DOHH2 (cell line): Measurements from ENCODE around the gene KIAA1191.

Experiments
- H3F3A ChIP-seq: fragments of 200-600 bp; sonication (generic), shearing (Covaris generic); 2 replicates; pipeline ENCODE4 v1.6.0; 2016; ENCODE audit warnings: antibody characterized with exemption, mild to moderate bottlenecking; ENCODE audit not compliant: control insufficient read depth, insufficient read depth
- H3K27ac ChIP-seq: fragments of 200-600 bp; sonication (generic); 2 replicates; pipeline ENCODE4 v1.5.1; 2014; ENCODE audit warnings: low read depth, mild to moderate bottlenecking, low read length, moderate library complexity
- H3K27me3 ChIP-seq: fragments of 200-600 bp; sonication (generic); 2 replicates; pipeline ENCODE4 v1.6.1; 2014; ENCODE audit warnings: mild to moderate bottlenecking, low read length, mixed read lengths; ENCODE audit not compliant: control insufficient read depth
- H3K36me3 ChIP-seq: fragments of 200-600 bp; sonication (generic); 2 replicates; pipeline ENCODE4 v1.6.1; 2014; ENCODE audit warnings: mild to moderate bottlenecking, low read length, moderate library complexity, mixed read lengths; ENCODE audit not compliant: control insufficient read depth
- H3K4me1 ChIP-seq: fragments of 200-600 bp; sonication (generic); 2 replicates; pipeline ENCODE4 v1.6.1; 2014; ENCODE audit warnings: mild to moderate bottlenecking, low read length, mixed read lengths; ENCODE audit not compliant: control insufficient read depth
- H3K4me2 ChIP-seq: fragments of 200-600 bp; sonication (generic); 2 replicates; pipeline ENCODE4 v1.6.0; 2014; ENCODE audit warnings: mild to moderate bottlenecking, low read length, moderate library complexity
- H3K4me3 ChIP-seq: fragments of 200-600 bp; sonication (generic); 2 replicates; pipeline ENCODE4 v1.5.1; 2014; ENCODE audit warnings: mild to moderate bottlenecking, low read length, mixed read lengths
- H3K79me2 ChIP-seq: fragments of 200-600 bp; sonication (generic); 2 replicates; pipeline ENCODE4 v1.6.1; 2014; ENCODE audit warnings: mild to moderate bottlenecking, low read length, mixed read lengths; ENCODE audit not compliant: control insufficient read depth
- H3K9me2 ChIP-seq: fragments of 200-600 bp; sonication (generic); replicated peaks from 2 replicates; pipeline ENCODE4 v1.6.1; 2014; ENCODE audit warnings: mild to moderate bottlenecking, low read length, mixed read lengths; ENCODE audit not compliant: control insufficient read depth
- H3K9me3 ChIP-seq: fragments of 200-600 bp; sonication (generic); 2 replicates; pipeline ENCODE4 v1.6.1; 2014; ENCODE audit warnings: antibody characterized with exemption, low read length, mixed read lengths; ENCODE audit not compliant: control insufficient read depth, insufficient read depth
- H4K20me1 ChIP-seq: fragments of 200-600 bp; sonication (generic); 2 replicates; pipeline ENCODE4 v1.6.0; 2014; ENCODE audit warnings: low read depth, mild to moderate bottlenecking, antibody characterized with exemption, low read length, moderate library complexity; ENCODE audit not compliant: control insufficient read depth, insufficient read depth
- EZH2phosphoT487 ChIP-seq: fragments of 200-600 bp; sonication (generic); IDR thresholded peaks from 2 replicates; pipeline ENCODE4 v1.6.1; 2017; ENCODE audit warnings: borderline replicate concordance, mild to moderate bottlenecking, antibody characterized with exemption, low read length, moderate library complexity, mixed read lengths
- TF ChIP-seq, protein P1 (sequence below): fragments of 200-600 bp; sonication (generic); IDR thresholded peaks from one replicate; pipeline ENCODE4 v1.5.1; 2014; ENCODE audit warnings: antibody characterized with exemption, mild to moderate bottlenecking, low read depth, low read length; ENCODE audit not compliant: poor library complexity, severe bottlenecking

The KIAA1191 gene

DNA sequence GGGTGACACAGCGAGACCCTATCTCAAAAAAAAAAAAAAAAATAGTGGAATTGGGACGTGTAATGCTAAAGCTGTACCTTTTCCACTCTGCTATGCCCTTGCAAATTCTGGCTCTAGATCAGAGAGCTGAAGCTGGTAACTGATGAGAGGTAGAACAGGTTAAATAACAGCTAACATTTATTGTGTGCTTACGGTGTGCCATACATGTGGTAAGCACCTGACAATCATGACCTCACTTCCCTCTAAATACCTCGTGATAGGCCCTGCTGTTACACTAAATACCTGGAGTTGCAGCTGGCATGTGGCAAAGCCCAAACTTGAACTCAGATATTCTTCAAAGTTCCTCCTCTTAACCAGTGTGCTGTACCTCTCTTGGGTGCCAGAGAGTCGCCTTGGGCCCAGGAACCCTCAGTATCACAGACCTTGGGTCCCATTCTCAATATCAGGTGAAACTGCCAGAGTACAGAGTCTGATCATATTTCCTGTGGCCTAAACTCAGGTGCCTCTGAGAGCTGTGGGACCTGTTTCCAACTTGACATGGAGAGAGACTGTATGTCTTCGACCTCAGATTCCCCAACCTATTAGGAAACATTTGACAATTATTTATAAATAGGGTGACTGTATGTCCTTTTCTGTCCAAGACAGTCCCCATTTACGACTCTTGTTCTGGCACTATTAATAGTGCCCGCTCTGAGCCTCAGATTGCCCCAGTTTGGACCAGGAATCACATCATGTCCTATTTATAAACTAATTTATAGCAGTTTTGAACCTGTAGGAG, 8.6 kb upstream of the KIAA1191 start:
- no peak overlapping the region for H3K4me3 ChIP-seq
- H3F3A ChIP-seq: no peaks in the 10 kb centered on the region
- TF ChIP-seq, protein P1, sequence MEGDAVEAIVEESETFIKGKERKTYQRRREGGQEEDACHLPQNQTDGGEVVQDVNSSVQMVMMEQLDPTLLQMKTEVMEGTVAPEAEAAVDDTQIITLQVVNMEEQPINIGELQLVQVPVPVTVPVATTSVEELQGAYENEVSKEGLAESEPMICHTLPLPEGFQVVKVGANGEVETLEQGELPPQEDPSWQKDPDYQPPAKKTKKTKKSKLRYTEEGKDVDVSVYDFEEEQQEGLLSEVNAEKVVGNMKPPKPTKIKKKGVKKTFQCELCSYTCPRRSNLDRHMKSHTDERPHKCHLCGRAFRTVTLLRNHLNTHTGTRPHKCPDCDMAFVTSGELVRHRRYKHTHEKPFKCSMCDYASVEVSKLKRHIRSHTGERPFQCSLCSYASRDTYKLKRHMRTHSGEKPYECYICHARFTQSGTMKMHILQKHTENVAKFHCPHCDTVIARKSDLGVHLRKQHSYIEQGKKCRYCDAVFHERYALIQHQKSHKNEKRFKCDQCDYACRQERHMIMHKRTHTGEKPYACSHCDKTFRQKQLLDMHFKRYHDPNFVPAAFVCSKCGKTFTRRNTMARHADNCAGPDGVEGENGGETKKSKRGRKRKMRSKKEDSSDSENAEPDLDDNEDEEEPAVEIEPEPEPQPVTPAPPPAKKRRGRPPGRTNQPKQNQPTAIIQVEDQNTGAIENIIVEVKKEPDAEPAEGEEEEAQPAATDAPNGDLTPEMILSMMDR: no peak
- TF ChIP-seq EZH2phosphoT487: no peak
- no peaks in the 10 kb centered on the region for H3K9me3 ChIP-seq
- peaks cover 3% of the 10 kb centered on the region; the same call in 1 of the 2 replicates for H3K36me3 ChIP-seq
- H3K79me2 ChIP-seq: no peaks in the 10 kb centered on the region
- H3K4me1 ChIP-seq: peaks cover 16% of the 10 kb centered on the region
- no peaks in the 10 kb centered on the region for H4K20me1 ChIP-seq
- H3K4me2 ChIP-seq: no peak overlapping the region
- no peak overlapping the region for H3K27ac ChIP-seq
- no peaks in the 10 kb centered on the region for H3K27me3 ChIP-seq
- H3K9me2 ChIP-seq: no peaks in the 10 kb centered on the region

DNA sequence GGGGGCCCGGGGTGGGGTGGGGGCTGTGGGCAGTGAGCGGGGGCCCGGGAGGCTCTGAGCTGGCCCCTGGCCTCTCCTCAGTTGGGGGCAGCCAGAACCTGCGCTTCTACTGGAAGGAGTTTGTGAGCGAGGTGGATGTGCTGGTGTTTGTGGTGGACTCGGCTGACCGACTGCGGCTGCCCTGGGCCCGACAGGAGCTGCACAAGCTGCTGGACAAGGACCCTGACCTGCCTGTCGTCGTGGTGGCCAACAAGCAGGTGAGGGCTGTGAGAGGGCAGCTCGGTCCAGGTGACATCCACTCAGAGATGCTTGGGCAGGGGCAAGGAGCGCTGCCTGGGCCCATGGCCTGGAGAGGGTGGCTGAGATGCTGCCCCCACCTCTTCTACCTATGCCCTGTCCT, 7.2 kb upstream of the KIAA1191 start:
- Histone ChIP-seq H3K79me2 (no peaks in the 10 kb centered on the region), H3K27me3 (0 out of 2 replicates have a peak, but pooled peaks cover 3% of the 10 kb centered on the region), H3K36me3 (no peaks in the 10 kb centered on the region), H3K4me3 (no peak overlapping the region), H3K9me2 (no peaks in the 10 kb centered on the region), H4K20me1 (no peaks in the 10 kb centered on the region), H3K4me1 (peaks cover 21% of the 10 kb centered on the region), H3K27ac (no peak overlapping the region), H3K4me2 (no peak overlapping the region), H3K9me3 (no peaks in the 10 kb centered on the region), H3F3A (no peaks in the 10 kb centered on the region)
- TF ChIP-seq, protein P1: no peak

DNA sequence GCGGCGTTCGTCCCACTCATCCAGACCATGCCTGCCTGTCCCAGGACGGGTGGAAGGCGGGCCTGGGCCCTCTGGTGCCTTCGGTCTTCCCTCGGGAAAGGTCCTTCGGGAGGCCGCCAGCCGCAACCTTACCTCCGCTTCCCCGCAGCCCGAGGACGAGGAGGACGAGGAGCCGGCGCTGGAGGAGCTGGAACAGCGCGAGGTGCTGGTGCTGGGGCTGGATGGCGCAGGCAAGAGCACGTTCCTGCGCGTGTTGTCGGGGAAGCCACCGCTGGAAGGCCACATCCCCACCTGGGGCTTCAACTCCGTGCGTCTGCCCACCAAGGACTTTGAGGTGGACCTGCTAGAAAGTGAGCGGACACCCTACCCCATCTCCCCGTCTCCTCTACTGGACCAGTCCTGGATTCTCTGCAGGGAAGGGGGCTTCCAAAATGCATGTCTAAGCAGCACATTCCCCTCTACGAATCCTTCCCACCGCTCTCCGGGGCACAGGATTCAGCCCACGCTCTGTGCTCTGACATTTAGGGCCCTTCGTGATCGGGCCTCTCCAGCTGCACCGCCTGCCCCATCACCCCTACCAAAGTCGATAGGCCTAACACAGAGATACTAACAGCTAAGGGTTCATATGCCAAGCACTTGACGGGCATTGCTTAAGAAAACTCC, 4.8 kb upstream of the KIAA1191 start:
- no peaks in the 10 kb centered on the region for H3K9me3 ChIP-seq
- H3K79me2 ChIP-seq: peaks cover 2% of the 10 kb centered on the region
- TF ChIP-seq EZH2phosphoT487: no peak
- TF ChIP-seq, protein P1: no peak
- H3K9me2 ChIP-seq: no peaks in the 10 kb centered on the region
- H3K36me3 ChIP-seq: no peaks in the 10 kb centered on the region
- peak overlapping the region; percentile 88 for H3K4me3 ChIP-seq
- peaks cover 9% of the 10 kb centered on the region for H3F3A ChIP-seq
- peak overlapping the region; percentile 92 for H3K4me2 ChIP-seq
- H3K4me1 ChIP-seq: peaks cover 26% of the 10 kb centered on the region
- H3K27ac ChIP-seq: no peak overlapping the region
- H4K20me1 ChIP-seq: no peaks in the 10 kb centered on the region
- H3K27me3 ChIP-seq: 0 out of 2 replicates have a peak, but pooled peaks cover 3% of the 10 kb centered on the region
